HAP-1 (cell line): Measurements from ENCODE around the gene CLEC4F.

Experiments used
- DNase-seq, 2 experiments: peaks; one replicate each; pipeline ENCODE4 v3.0.0-alpha.2; 2016 to 2020; ENCODE audit warnings: low spot score in 2 of 2
- H3K27me3 ChIP-seq: fragments of 250-450 bp; sonication (Bioruptor Pico); 2 replicates; pipeline ENCODE4 v1.5.1; 2020; ENCODE audit warnings: low read depth, mild to moderate bottlenecking, moderate library complexity
- H3K36me3 ChIP-seq: fragments of 250-450 bp; sonication (Bioruptor Pico); replicated peaks from 2 replicates; pipeline ENCODE4 v1.5.1; 2020; ENCODE audit warnings: mild to moderate bottlenecking
- H3K4me1 ChIP-seq: fragments of 250-450 bp; sonication (Bioruptor Pico); 2 replicates; pipeline ENCODE4 v1.5.1; 2020; ENCODE audit warnings: mild to moderate bottlenecking
- H3K4me3 ChIP-seq: fragments of 250-450 bp; sonication (Bioruptor Pico); 2 replicates; pipeline ENCODE4 v1.5.1; 2020; ENCODE audit warnings: mild to moderate bottlenecking, moderate library complexity
- H3K9me3 ChIP-seq: fragments of 250-450 bp; sonication (Bioruptor Pico); 2 replicates; pipeline ENCODE4 v1.5.1; 2020; ENCODE audit warnings: mild to moderate bottlenecking, moderate library complexity
- in situ Hi-C: fragments of 300-500 bp; cut with MboI; formaldehyde crosslinking; loops from 3 replicates; pipeline ENCODE4 v1.14.3; 2020; ENCODE audit warnings: low sequenced_read_pairs, inconsistent platforms, mixed read lengths

Gene CLEC4F

DNA sequence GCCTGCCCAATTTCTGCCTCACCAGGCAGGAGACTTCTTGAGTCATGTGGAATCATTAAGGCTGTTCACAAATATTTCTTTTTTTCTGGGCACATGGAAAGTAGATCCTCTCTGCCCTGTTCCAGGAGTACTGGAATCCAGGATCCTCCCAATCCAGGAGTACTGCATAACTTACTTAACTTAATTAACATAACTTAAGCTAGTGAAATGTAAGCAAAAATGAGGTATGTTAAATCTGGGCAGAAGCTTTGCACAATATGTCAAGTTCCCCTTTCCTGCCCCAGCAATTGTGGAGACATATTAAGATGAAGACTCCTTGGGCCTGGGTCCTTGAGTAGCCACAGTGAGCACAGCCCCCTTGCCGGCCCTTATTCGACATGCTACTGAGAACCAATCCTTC lies 12.0 kb upstream of the CLEC4F start:
- no peaks in the 10 kb centered on the region for H3K36me3 ChIP-seq
- in situ Hi-C loops = no loop called here
- H3K27me3 ChIP-seq = no peaks in the 10 kb centered on the region
- DNase-seq = no peak
- H3K9me3 ChIP-seq = no peaks in the 10 kb centered on the region
- no peak overlapping the region for H3K4me3 ChIP-seq
- no peaks in the 10 kb centered on the region for H3K4me1 ChIP-seq

DNA sequence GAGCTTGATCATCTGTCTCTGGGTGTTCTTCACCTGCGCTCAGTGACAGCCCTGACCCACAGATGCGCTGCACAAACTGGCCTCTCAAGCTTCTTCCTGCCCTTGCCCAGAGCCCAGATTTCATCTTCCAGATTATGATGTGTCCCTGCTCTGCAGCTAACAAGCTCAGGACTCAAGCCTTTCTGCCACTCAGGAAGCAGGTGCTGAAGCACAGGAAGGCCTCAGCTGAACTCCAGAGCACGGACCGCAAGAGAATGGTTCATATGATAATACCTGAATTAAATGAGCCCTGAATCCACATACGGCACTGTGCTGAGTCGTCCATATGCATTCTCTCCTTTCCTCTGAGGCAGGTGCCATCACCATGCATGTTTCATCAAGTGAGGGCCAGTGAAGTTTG lies 11.5 kb upstream of the CLEC4F start:
- in situ Hi-C loops = no loop called here
- DNase-seq = no peak
- no peaks in the 10 kb centered on the region for H3K9me3 ChIP-seq
- H3K4me3 ChIP-seq = no peak overlapping the region
- H3K36me3 ChIP-seq = no peaks in the 10 kb centered on the region
- no peaks in the 10 kb centered on the region for H3K4me1 ChIP-seq
- no peaks in the 10 kb centered on the region for H3K27me3 ChIP-seq

DNA sequence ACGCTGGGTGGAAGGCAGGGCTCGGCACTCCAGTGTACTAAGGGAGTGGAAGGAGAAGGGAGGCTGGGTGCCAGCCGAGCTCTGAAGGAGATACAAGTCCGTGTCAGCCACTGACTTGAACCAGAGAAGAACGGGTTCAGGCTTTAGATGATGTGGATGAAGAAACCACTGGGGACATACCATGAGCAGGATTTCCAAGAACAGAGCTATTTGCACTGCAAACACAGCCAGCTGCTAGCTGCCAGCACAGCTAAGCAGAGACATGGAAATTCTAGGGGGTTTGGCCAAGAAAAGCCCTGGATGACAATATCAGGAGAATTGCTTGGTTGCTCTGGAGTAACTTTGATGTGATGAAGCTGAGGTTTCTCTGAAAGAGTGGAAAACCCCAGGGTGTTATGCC lies 10.0 kb upstream of the CLEC4F start:
- no peaks in the 10 kb centered on the region for H3K36me3 ChIP-seq
- DNase-seq = no peak
- in situ Hi-C loops = no loop called here
- H3K9me3 ChIP-seq = no peaks in the 10 kb centered on the region
- no peaks in the 10 kb centered on the region for H3K4me1 ChIP-seq
- H3K27me3 ChIP-seq = no peaks in the 10 kb centered on the region
- no peak overlapping the region for H3K4me3 ChIP-seq

DNA sequence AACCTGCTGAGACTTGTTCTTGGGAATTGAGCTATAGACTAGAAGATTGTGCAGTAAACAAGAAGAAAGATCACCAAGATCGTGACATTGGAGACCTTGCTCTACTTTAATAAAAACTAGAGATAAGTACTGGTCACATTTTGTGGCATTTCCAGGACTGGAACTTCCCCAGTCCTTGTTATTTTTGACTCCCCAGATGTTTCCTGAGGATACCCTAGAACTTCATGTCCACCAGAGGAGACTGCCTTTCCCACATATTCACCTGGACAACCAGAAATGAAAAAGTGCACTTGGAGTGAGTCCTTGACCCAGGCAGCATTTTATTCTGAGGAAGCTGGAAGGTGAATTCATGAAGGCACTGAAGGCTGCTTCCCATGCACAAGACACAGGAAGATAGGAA lies 9.5 kb upstream of the CLEC4F start:
- no peaks in the 10 kb centered on the region for H3K9me3 ChIP-seq
- H3K36me3 ChIP-seq = no peaks in the 10 kb centered on the region
- no peak overlapping the region for H3K4me3 ChIP-seq
- DNase-seq = no peak
- H3K27me3 ChIP-seq = no peaks in the 10 kb centered on the region
- in situ Hi-C loops = no loop called here
- no peaks in the 10 kb centered on the region for H3K4me1 ChIP-seq

DNA sequence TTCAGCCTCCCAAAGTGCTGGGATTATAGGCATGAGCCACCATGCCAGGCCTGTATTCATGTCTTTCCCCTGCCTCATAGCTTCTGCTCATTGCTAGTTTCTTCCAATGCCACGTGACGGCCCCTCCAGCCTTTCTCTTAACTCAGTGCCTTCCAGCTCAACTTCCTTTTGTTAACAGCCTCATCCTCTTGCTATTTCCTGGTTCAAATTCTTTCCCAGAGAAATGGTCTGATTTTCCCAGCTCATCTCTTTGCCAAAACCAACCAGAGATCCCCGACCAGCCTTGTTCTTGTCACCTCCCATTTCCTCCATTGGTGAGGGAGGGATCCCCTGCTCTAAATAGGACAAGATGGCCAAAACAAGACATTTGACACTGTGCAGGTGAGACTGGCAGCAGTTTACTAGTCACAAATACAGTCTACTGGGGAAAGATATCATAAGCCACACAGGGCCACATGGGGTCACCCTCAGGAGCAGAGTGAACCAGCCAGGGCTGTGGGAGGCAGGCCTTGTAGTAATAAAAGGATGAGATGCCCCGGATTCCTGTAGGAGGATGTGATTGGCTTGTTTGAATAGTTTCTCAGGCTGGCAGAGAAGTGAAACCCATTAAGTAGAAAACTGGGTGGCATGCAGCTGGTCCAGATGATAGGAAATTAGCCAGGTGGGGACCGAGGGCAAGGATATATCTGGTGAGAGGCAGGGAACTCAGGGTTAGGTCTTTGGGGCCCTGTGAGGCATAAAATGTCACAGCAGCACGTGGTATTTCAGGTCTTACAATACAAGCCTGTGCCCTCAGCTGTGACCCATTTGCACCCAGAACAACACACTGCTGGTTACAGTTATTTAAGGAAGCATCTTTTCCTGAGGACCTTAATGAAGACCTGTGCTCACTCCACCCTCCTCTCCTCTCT lies 8.8 kb upstream of the CLEC4F start:
- Histone ChIP-seq H3K36me3 (no peaks in the 10 kb centered on the region), H3K4me3 (no peak overlapping the region), H3K27me3 (no peaks in the 10 kb centered on the region), H3K9me3 (no peaks in the 10 kb centered on the region), H3K4me1 (no peaks in the 10 kb centered on the region)
- no peak for DNase-seq
- in situ Hi-C loops = no loop called here

DNA sequence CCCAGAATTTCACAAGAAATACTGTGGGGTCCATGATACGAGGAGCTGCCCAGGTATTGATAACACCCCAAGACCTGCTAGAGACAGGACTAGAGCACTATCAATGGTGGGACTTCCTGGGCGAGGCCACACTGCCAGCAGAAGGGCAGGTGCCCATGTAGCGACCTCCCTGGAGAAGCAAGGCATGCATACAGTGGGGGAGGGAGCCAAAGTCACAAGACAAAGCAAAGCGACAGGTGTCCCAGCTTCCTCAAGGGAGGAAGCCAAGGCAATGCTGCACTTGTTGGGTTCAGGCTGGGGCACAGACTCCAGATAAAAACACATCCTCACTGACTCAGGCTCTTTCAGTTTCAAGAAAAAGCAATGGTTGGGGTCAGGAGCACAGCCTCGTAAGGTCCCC lies 7.7 kb upstream of the CLEC4F start:
- no peaks in the 10 kb centered on the region for H3K36me3 ChIP-seq
- no peaks in the 10 kb centered on the region for H3K9me3 ChIP-seq
- H3K27me3 ChIP-seq = no peaks in the 10 kb centered on the region
- H3K4me3 ChIP-seq = no peak overlapping the region
- in situ Hi-C loops = no loop called here
- H3K4me1 ChIP-seq = no peaks in the 10 kb centered on the region
- DNase-seq = no peak

DNA sequence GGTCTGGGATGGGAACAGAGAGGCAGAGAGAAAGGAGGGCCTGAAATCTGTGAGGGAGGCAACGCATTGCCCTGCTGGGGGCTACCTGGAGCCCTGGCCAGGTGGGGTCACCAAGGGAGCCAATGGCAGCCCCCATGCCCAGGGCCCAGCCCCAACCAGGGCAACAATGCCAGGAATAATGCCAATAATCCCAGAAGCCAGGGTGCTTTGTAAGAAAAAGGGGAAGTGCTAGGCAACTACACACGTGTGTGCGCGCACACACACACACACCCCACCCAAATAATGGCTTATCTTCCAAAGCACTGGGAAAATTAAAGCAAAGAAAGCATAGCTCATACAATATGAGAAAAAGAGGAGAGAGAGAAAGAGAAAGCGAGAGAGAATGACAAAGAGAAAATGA lies 7.0 kb upstream of the CLEC4F start:
- in situ Hi-C loops = no loop called here
- Histone ChIP-seq H3K27me3 (no peaks in the 10 kb centered on the region), H3K4me1 (no peaks in the 10 kb centered on the region), H3K4me3 (no peak overlapping the region), H3K36me3 (no peaks in the 10 kb centered on the region), H3K9me3 (no peaks in the 10 kb centered on the region)
- DNase-seq = no peak

DNA sequence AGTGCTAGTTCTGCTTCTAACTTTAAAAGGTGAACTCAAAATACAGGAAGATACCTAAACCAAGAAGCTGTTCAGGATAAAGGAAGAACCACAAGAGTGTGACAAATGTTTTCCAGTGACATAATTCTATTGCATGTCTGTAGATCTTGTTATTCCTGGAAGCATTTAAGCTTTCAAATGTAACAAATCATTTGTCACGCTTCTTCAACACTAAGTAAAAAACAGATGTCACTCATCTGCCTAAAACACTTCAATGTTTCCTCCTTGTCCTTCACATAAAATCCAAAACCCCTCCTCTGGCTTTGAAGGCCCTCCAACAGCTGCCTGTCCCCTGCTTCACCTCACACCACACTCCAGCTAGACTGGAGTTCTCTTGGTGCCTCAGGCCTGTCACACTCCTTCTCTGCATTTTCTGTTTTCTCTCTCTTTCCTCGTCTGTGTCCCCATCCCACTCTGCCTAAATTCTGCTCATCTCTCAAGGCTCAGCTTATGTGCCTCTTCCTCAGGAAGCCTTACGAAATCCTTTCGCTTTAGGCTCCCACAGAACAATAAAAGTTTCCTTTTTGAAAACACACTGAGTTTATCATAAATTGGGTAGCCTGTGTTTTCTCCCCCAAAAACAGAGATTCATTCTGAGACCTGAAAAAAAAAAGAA lies 6.4 kb upstream of the CLEC4F start:
- H3K9me3 ChIP-seq = no peaks in the 10 kb centered on the region
- no peak overlapping the region for H3K4me3 ChIP-seq
- H3K27me3 ChIP-seq = no peaks in the 10 kb centered on the region
- H3K36me3 ChIP-seq = no peaks in the 10 kb centered on the region
- no peaks in the 10 kb centered on the region for H3K4me1 ChIP-seq
- no peak for DNase-seq
- in situ Hi-C loops = no loop called here

DNA sequence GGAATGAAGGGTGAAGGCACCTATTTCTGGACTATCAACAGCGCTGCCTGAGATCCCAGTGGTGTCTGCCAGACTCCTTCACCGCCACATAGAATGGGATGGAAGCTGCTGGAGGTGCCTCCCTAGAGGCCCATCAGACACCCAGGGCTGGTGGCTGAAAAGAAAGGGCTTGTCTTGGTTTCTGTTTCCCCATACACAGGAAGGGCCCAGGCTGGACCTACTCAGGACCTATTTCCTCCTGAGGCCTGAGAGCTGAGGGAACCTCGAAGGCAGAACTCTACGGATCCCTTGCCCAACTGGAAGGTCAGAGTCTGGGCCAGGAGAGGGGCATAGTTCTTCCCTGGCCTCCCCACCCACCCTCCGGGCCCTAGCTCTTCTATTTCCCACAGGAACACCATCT lies 2.9 kb upstream of the CLEC4F start:
- H3K27me3 ChIP-seq = no peaks in the 10 kb centered on the region
- H3K9me3 ChIP-seq = no peaks in the 10 kb centered on the region
- no peak for DNase-seq
- H3K4me1 ChIP-seq = no peaks in the 10 kb centered on the region; the same call in 1 of the 2 replicates
- no peaks in the 10 kb centered on the region for H3K36me3 ChIP-seq
- in situ Hi-C loops = no loop called here
- no peak overlapping the region for H3K4me3 ChIP-seq

DNA sequence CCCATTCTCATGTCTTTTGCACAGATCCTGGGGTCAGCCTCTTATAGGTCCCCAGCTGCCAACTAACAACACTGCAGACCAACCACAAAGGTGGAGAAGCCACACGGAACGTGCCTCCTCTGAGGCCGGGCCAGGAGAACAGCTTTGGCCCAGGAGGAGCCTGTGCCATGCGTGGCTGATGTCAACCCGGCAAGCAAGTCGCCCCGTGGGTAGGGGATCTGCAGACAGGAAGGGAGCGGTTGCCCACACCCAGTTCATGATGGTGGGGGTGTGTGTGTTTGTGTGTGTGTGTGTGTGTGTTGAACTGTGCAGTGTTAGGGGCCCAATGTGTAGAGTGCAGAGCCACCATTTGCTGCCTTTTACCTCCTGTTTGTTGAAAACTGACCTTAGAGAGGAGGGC lies 2.4 kb upstream of the CLEC4F start:
- DNase-seq = no peak
- Histone ChIP-seq H3K9me3 (no peaks in the 10 kb centered on the region), H3K4me3 (no peak overlapping the region), H3K27me3 (no peaks in the 10 kb centered on the region), H3K36me3 (no peaks in the 10 kb centered on the region), H3K4me1 (no peaks in the 10 kb centered on the region; the same call in 1 of the 2 replicates)
- in situ Hi-C loops = no loop called here

DNA sequence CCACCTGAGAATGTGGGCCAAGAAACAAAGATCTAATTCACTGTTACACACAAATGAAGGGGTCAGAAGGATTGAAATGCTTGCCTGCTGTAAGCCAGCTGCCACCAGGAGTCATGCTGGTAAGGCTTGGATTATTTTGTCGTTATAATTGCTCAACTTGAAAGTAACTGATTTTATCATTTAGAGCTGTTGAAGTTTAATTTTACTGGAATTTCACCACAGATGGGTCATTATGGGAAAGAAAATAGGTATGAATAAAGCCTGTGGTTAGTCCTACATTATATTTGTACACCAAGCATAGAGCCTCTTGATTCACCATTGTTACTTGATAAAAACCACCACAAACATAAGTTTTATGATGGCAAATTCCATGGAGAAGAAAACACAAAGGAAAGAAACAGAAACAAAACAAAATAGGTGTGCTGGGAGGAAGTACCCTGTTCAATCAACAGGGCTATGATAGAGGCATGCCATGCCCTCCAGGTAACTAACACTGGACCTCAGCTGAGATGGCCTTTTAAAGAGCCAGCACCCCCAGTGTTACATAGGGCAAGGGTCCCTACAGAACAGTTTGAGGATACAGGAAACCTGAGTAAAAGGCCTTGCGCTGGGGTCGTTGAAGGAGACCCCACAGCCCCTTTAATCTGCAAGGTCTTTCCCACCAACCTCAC lies 3.0 kb downstream of the CLEC4F start:
- H3K27me3 ChIP-seq = no peaks in the 10 kb centered on the region
- no peak for DNase-seq

DNA sequence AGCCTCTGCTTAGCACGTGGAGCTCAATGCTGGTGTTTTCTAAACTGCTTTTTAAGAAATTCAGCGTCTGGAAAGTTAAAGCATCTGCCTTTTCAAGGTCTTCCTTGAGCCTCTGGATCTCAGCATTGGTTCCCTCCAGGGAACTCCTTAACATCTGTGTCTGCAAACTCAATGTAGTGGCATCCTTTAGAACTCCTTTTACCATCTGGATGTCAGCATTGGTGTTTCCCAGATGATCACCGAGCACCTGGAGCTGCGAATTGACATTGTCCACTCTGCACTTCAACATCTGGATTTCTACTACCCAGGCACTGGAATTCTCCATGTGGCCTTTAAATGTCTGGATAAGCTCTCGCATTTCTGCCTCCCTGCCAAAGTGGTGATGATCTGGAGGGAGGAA lies 3.7 kb downstream of the CLEC4F start:
- Histone ChIP-seq H3K4me3 (no peak overlapping the region), H3K27me3 (no peaks in the 10 kb centered on the region), H3K9me3 (no peaks in the 10 kb centered on the region), H3K4me1 (no peaks in the 10 kb centered on the region; the same call in 1 of the 2 replicates), H3K36me3 (no peaks in the 10 kb centered on the region)
- in situ Hi-C loops = no loop called here
- no peak for DNase-seq

More for the DNA sequence above, 3.0 kb downstream of the CLEC4F start:
- in situ Hi-C loops = no loop called here
- no peaks in the 10 kb centered on the region for H3K36me3 ChIP-seq
- H3K4me3 ChIP-seq = no peak overlapping the region
- no peaks in the 10 kb centered on the region; the same call in 1 of the 2 replicates for H3K4me1 ChIP-seq
- no peaks in the 10 kb centered on the region for H3K9me3 ChIP-seq

DNA sequence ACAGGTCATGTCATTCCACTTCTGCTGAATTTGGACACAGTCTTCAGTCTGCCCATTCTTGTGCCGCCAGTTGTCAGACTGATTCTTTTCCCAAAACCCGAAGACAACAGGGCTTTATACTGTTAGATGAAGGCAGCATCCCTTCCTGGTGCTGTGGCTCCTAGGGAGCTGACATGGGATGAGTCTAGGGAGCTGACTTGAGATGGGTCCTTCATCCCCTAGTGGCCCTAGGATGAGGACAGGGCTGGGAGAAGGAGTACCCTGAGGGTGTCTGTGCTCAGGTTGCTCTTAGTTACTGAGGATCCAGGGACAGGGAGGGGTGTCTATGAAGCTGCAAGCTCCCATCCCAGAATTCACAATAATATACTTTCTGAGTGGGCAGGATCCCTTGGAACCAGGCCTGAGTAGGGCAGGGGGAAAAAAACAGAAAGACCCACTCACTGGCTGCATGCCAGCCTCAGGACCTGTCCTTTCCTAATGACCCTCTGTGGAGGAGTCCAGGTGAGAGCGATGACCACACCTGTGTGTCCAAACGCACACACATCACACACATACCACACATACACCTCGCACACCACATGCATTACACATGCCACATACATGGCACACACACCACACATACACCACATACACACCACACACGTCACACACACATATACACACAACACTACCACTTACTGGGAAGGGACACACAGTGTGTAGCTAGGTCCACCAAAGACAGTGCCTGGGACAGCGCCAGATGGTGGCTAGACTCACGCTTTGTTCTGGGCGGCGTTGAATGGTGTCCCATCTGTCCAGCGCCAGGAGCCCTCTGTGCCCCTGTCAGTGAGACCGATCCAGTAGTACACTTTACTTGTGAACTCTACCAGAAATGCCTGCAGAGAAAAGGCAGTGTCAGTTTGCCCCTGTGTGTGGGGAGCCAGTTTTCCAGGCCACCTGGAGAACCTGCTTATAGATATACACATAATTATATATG lies 11.1 kb downstream of the CLEC4F start:
- no peaks in the 10 kb centered on the region for H3K4me1 ChIP-seq
- no peaks in the 10 kb centered on the region for H3K9me3 ChIP-seq
- no peak overlapping the region for H3K4me3 ChIP-seq
- H3K27me3 ChIP-seq = no peaks in the 10 kb centered on the region
- DNase-seq = no peak
- in situ Hi-C loops = no loop called here
- no peaks in the 10 kb centered on the region for H3K36me3 ChIP-seq
